GM19025 (cell line): Measurements from ENCODE around the gene PDE1C.

Experiments
- ATAC-seq: cut with Tn5 transposase; IDR thresholded peaks from one replicate; pipeline ENCODE4 v1.9.1; 2021; ENCODE audit warnings: mild to moderate bottlenecking, low read depth, moderate library complexity; ENCODE audit not compliant: unreplicated experiment

PDE1C gene

GRCh38 chr7:31906479-31907171 lies 163.6 kb downstream of the PDE1C start:
- ATAC-seq: no peak

GRCh38 chr7:31903962-31904361 lies 166.2 kb downstream of the PDE1C start:
- no peak for ATAC-seq

GRCh38 chr7:31899356-31899927 lies 170.8 kb downstream of the PDE1C start:
- no peak for ATAC-seq

GRCh38 chr7:31896925-31897324 lies 173.3 kb downstream of the PDE1C start:
- no peak for ATAC-seq

GRCh38 chr7:31894308-31894707 lies 175.9 kb downstream of the PDE1C start:
- no peak for ATAC-seq

- no peak for ATAC-seq
These were observed 176.8 kb downstream of the PDE1C start for GRCh38 chr7:31893365-31893764.

- peak; percentile 84 for ATAC-seq
These were observed 177.9 kb downstream of the PDE1C start for GRCh38 chr7:31892099-31892829.

GRCh38 chr7:31890766-31891165 lies 179.4 kb downstream of the PDE1C start:
- ATAC-seq: no peak

GRCh38 chr7:31890198-31890597 lies 180.0 kb downstream of the PDE1C start:
- ATAC-seq: no peak

GRCh38 chr7:31887006-31887405 lies 183.2 kb downstream of the PDE1C start:
- ATAC-seq: no peak

- ATAC-seq: no peak
These were observed 185.0 kb downstream of the PDE1C start for GRCh38 chr7:31885171-31885570.

- peak; percentile 90 for ATAC-seq
These were observed 186.4 kb downstream of the PDE1C start for GRCh38 chr7:31883761-31884164.

GRCh38 chr7:31882187-31882586 lies 188.0 kb downstream of the PDE1C start:
- no peak for ATAC-seq

- no peak for ATAC-seq
These were observed 191.3 kb downstream of the PDE1C start for GRCh38 chr7:31878875-31879274.

GRCh38 chr7:31875424-31875823 lies 194.8 kb downstream of the PDE1C start:
- ATAC-seq: no peak

GRCh38 chr7:31874631-31875386 lies 195.4 kb downstream of the PDE1C start:
- no peak for ATAC-seq

- ATAC-seq: peak; percentile 75
These were observed 196.2 kb downstream of the PDE1C start for GRCh38 chr7:31873816-31874597.

- ATAC-seq: no peak
These were observed 197.4 kb downstream of the PDE1C start for GRCh38 chr7:31872545-31873370.

GRCh38 chr7:31864646-31865045 lies 205.6 kb downstream of the PDE1C start:
- no peak for ATAC-seq
